ENCODE measurements around the gene GALNT10.

The GALNT10 gene

DNA sequence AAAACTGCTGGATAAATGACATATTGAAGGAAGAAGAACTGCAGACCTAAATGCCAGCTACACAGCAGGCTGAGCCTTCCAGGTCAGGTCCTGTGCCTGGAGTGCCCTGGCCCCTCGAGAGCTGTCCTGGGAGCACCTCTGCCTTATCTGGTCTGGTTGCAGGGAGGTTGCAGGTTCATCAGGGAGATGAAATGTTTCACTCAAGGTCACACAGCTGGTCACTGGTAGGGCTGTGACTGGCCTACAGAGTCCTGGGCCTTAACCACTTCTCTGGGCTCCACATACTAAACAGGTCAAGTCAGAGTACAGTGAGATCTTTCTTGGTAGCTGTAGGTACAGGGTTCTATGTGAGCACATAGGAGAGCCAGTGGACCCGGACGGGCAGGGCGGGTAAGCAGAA, 16.7 kb downstream of the GALNT10 start:
- no peak overlapping the region for H3K27ac ChIP-seq
- peaks cover 0 to 36% (median 0%) of the 10 kb centered on the region in 11 experiments; a peak in 7 of 22 replicates for H4K20me1 ChIP-seq
- peaks cover 0 to 27% (median 7%) of the 10 kb centered on the region in 11 experiments; a peak in 11 of 22 replicates for H3K36me3 ChIP-seq
- no peak for TF ChIP-seq Cebpa-rat (IDR thresholded peaks at IDR 0.05)
- H3K4me2 ChIP-seq: no peak overlapping the region
- peaks cover 20 to 31% (median 26%) of the 10 kb centered on the region in 10 experiments for H3K4me1 ChIP-seq
- H3K9me3 ChIP-seq (replicated peaks in 1 of 11): peaks cover 0 to 8% (median 0%) of the 10 kb centered on the region in 11 experiments; a peak in 2 of 22 replicates
- H3K4me3 ChIP-seq: no peak overlapping the region
- H3K9ac ChIP-seq: no peak overlapping the region
- no peaks in the 10 kb centered on the region for H3K27me3 ChIP-seq

GRCh38 chr5:154209591-154210081, 19.1 kb downstream of the GALNT10 start:
- Histone ChIP-seq H4K20me1 (peaks cover 0 to 17% (median 0%) of the 10 kb centered on the region in 11 experiments; a peak in 6 of 22 replicates), H3K36me3 (peaks cover 0 to 19% (median 7%) of the 10 kb centered on the region in 11 experiments; a peak in 10 of 22 replicates), H3K9me3 (replicated peaks in 1 of 11) (peaks cover 0 to 8% (median 0%) of the 10 kb centered on the region in 11 experiments; a peak in 2 of 22 replicates), H3K4me2 (no peak overlapping the region), H3K4me1 (peaks cover 19 to 46% (median 40%) of the 10 kb centered on the region in 10 experiments), H3K4me3 (no peak overlapping the region), H3K27me3 (no peaks in the 10 kb centered on the region), H3K9ac (no peak overlapping the region), H3K27ac (no peak overlapping the region)
- no peak for TF ChIP-seq Cebpa-rat (IDR thresholded peaks at IDR 0.05)

- peaks cover 0 to 17% (median 7%) of the 10 kb centered on the region in 11 experiments; a peak in 10 of 22 replicates for H3K36me3 ChIP-seq
- no peak for TF ChIP-seq Cebpa-rat (IDR thresholded peaks at IDR 0.05)
These were observed 19.6 kb downstream of the GALNT10 start for GRCh38 chr5:154210163-154210562.

GRCh38 chr5:154211641-154212390, 21.3 kb downstream of the GALNT10 start:
- Histone ChIP-seq H3K27me3 (no peaks in the 10 kb centered on the region), H3K36me3 (peaks cover 0 to 17% (median 7%) of the 10 kb centered on the region in 11 experiments; a peak in 10 of 22 replicates), H4K20me1 (peaks cover 0 to 10% (median 0%) of the 10 kb centered on the region in 11 experiments; a peak in 5 of 22 replicates), H3K27ac (peak overlapping the region in 8 of 11 experiments; percentile 5 to 60 (median 50); a peak in 14 of 22 replicates), H3K4me3 (no peak overlapping the region), H3K4me1 (peaks cover 21 to 64% (median 51%) of the 10 kb centered on the region in 10 experiments), H3K4me2 (peak overlapping the region; percentile 50 to 81 (median 61)), H3K9me3 (replicated peaks in 1 of 11) (peaks cover 0 to 8% (median 0%) of the 10 kb centered on the region in 11 experiments; a peak in 2 of 22 replicates), H3K9ac (no peak overlapping the region)
- no peak; a peak in 1 of 22 replicates for TF ChIP-seq Cebpa-rat (IDR thresholded peaks at IDR 0.05)

More at GRCh38 chr5:154210163-154210562, 19.6 kb downstream of the GALNT10 start:
- Histone ChIP-seq H3K4me3 (no peak overlapping the region), H3K4me1 (peaks cover 19 to 52% (median 44%) of the 10 kb centered on the region in 10 experiments), H3K9me3 (replicated peaks in 1 of 11) (peaks cover 0 to 8% (median 0%) of the 10 kb centered on the region in 11 experiments; a peak in 2 of 22 replicates), H3K9ac (no peak overlapping the region), H3K27ac (no peak overlapping the region), H3K4me2 (no peak overlapping the region), H4K20me1 (peaks cover 0 to 14% (median 0%) of the 10 kb centered on the region in 11 experiments; a peak in 5 of 22 replicates), H3K27me3 (no peaks in the 10 kb centered on the region)

- H3K4me2 ChIP-seq: peak overlapping the region in 6 of 11 experiments; percentile 42 to 81 (median 70); a peak in 13 of 22 replicates
- no peaks in the 10 kb centered on the region for H3K27me3 ChIP-seq
- peaks cover 29 to 75% (median 60%) of the 10 kb centered on the region in 10 experiments for H3K4me1 ChIP-seq
- H3K4me3 ChIP-seq: no peak overlapping the region
- H3K36me3 ChIP-seq: peaks cover 0 to 9% (median 7%) of the 10 kb centered on the region in 11 experiments; a peak in 10 of 22 replicates
- no peak for TF ChIP-seq Cebpa-rat (IDR thresholded peaks at IDR 0.05)
- H4K20me1 ChIP-seq: peaks cover 0 to 12% (median 0%) of the 10 kb centered on the region in 11 experiments; a peak in 5 of 22 replicates
- no peak overlapping the region for H3K9ac ChIP-seq
- H3K27ac ChIP-seq: peak overlapping the region in 1 of 11 experiments; percentile 22; a peak in 1 of 22 replicates
- peaks cover 0 to 8% (median 0%) of the 10 kb centered on the region in 11 experiments; a peak in 2 of 22 replicates for H3K9me3 ChIP-seq (replicated peaks in 1 of 11)
These were observed 23.1 kb downstream of the GALNT10 start for GRCh38 chr5:154213592-154213991.

GRCh38 chr5:154214371-154215106, 24.0 kb downstream of the GALNT10 start:
- Histone ChIP-seq H3K9ac (peak overlapping the region in 2 of 11 experiments; percentile 6 to 21; a peak in 1 of 22 replicates), H3K4me2 (peak overlapping the region in 9 of 11 experiments; percentile 1 to 81 (median 60); a peak in 15 of 22 replicates)
- TF ChIP-seq Cebpa-rat (IDR thresholded peaks at IDR 0.05): peak in 4 of 11 experiments; percentile 13 to 45 (median 44); a peak in 3 of 22 replicates

GRCh38 chr5:154215571-154216325, 25.2 kb downstream of the GALNT10 start:
- H3K9ac ChIP-seq: 0 out of 22 replicates have a peak overlapping the region, but pooled peaks of 1 of the 11 experiments have one; percentile 14
- H4K20me1 ChIP-seq: peaks cover 0 to 6% (median 0%) of the 10 kb centered on the region in 11 experiments; a peak in 4 of 22 replicates
- H3K4me1 ChIP-seq: peaks cover 35 to 82% (median 66%) of the 10 kb centered on the region in 10 experiments
- TF ChIP-seq Cebpa-rat (IDR thresholded peaks at IDR 0.05): no peak
- no peak overlapping the region for H3K27ac ChIP-seq
- H3K9me3 ChIP-seq (replicated peaks in 1 of 11): no peaks in the 10 kb centered on the region
- H3K36me3 ChIP-seq: peaks cover 0 to 11% (median 0%) of the 10 kb centered on the region in 11 experiments; a peak in 6 of 22 replicates
- H3K27me3 ChIP-seq: no peaks in the 10 kb centered on the region
- H3K4me2 ChIP-seq: peak overlapping the region in 4 of 11 experiments; percentile 68 to 74 (median 70); a peak in 4 of 22 replicates
- H3K4me3 ChIP-seq: no peak overlapping the region

More at GRCh38 chr5:154214371-154215106, 24.0 kb downstream of the GALNT10 start:
- peaks cover 0 to 6% (median 0%) of the 10 kb centered on the region in 11 experiments; a peak in 4 of 22 replicates for H4K20me1 ChIP-seq
- peaks cover 29 to 75% (median 60%) of the 10 kb centered on the region in 10 experiments for H3K4me1 ChIP-seq
- peak overlapping the region in 1 of 11 experiments; percentile 22; a peak in 1 of 22 replicates for H3K27ac ChIP-seq
- H3K4me3 ChIP-seq: no peak overlapping the region
- H3K27me3 ChIP-seq: no peaks in the 10 kb centered on the region
- H3K36me3 ChIP-seq: peaks cover 0 to 12% (median 0%) of the 10 kb centered on the region in 11 experiments; a peak in 5 of 22 replicates
- H3K9me3 ChIP-seq (replicated peaks in 1 of 11): no peaks in the 10 kb centered on the region
